Lung (tissue), 12 donors: ENCODE measurements around the gene DOCK1. TPM values are rescaled to one million over a fixed set of nuclear protein-coding genes. Genes with fewer than 3 reads are reported as not detected.

Experiments used
- ATAC-seq: fragments of 200-7000 bp; cut with Tn5 transposase; one replicate; pipeline ENCODE4 v1.9.1; 2020; ENCODE audit warnings: moderate number of reproducible peaks; ENCODE audit not compliant: insufficient read depth, low FRiP score
- DNase-seq, 3 donors: peaks; one replicate each; pipeline ENCODE4 v3.0.0-alpha.2; 2013 to 2017
- H3K27ac ChIP-seq, 2 donors: one replicate each; pipeline ENCODE4 v1.5.1; 2013; ENCODE audit warnings: mild to moderate bottlenecking in 2 of 2, moderate library complexity in 2 of 2, control low read depth in 1 of 2, inconsistent platforms in 1 of 2, low read depth in 1 of 2, low read length in 1 of 2
- H3K27me3 ChIP-seq, 3 donors: one replicate each; pipeline ENCODE4 v1.5.1; 2013; ENCODE audit warnings: low read length in 2 of 3; ENCODE audit not compliant: control insufficient read depth in 3 of 3, insufficient read depth in 3 of 3
- H3K36me3 ChIP-seq, 4 donors: one replicate each; pipeline ENCODE4 v1.5.1; 2013; ENCODE audit warnings: low read length in 4 of 4, mild to moderate bottlenecking in 1 of 4, moderate library complexity in 1 of 4; ENCODE audit not compliant: control insufficient read depth in 4 of 4, insufficient read depth in 4 of 4
- H3K4me1 ChIP-seq, 5 donors: one replicate each; pipeline ENCODE4 v1.5.1; 2013; ENCODE audit warnings: low read length in 5 of 5, mild to moderate bottlenecking in 2 of 5, moderate library complexity in 1 of 5; ENCODE audit not compliant: control insufficient read depth in 5 of 5, insufficient read depth in 5 of 5
- H3K4me3 ChIP-seq: one replicate; pipeline ENCODE4 v1.5.1; 2013; ENCODE audit warnings: mild to moderate bottlenecking, control low read depth, moderate library complexity
- H3K9ac ChIP-seq, 2 donors: one replicate each; pipeline ENCODE4 v1.5.1; 2013; ENCODE audit warnings: low read length in 2 of 2, control low read depth in 1 of 2; ENCODE audit not compliant: insufficient read depth in 1 of 2
- H3K9me3 ChIP-seq, 4 donors: one replicate each; pipeline ENCODE4 v1.5.1; 2013; ENCODE audit warnings: low read length in 3 of 4, mild to moderate bottlenecking in 1 of 4, moderate library complexity in 1 of 4; ENCODE audit not compliant: control insufficient read depth in 4 of 4, insufficient read depth in 3 of 4
- CTCF ChIP-seq: IDR thresholded peaks from 2 replicates; pipeline ENCODE4 v1.5.1; 2012; ENCODE audit warnings: mild to moderate bottlenecking; ENCODE audit errors: control extremely low read depth, extremely low read depth
- WGBS, 2 donors: extraction: QIAGEN DNeasy Blood & Tissue Kit; methylation state at CpG; one replicate each; pipeline ENCODE4 v1.1.7; 2013; 5-methylcytosine and 5-hydroxymethylcytosine counted together
- polyA plus RNA-seq, 2 donors: library from polyadenylated mRNA; stranded (reverse); fragments of 200-250 nt; gene quantifications; one replicate each; pipeline ENCODE4 v1.2.1, GENCODE V29; 2013
- total RNA-seq, 2 donors: library from RNA; depleted of rRNA in 1 of 2; stranded (reverse); fragments of >200 nt in 1 of 2; gene quantifications; one replicate each; pipeline ENCODE4 v1.2.1, GENCODE V29; 2014 to 2021
- donor health status: control.
- donor health status: control.
- donor health status: Bipolar disorder and iron deficiency.
- donor health status: healthy.
- donor health status: DM: yes; HTN: yes; CAD: no.

The DOCK1 gene
- total and polyA plus RNA-seq, 4 donors = 11.2 to 102 (median 30.5) TPM

- no peak for DNase-seq
These were observed 129.6 kb downstream of the DOCK1 start for GRCh38 chr10:127034790-127035189.

GRCh38 chr10:127035827-127036226 lies 130.6 kb downstream of the DOCK1 start:
- H3K9ac ChIP-seq = no peak overlapping the region
- no peak overlapping the region for H3K4me3 ChIP-seq
- H3K36me3 ChIP-seq = peaks cover 13 to 45% (median 39%) of the 10 kb centered on the region in 4 donors
- ATAC-seq = no peak
- no peak for DNase-seq
- 94 to 97% methylated on average over 4 of the region's 4 CpGs for WGBS, 2 donors
- H3K9me3 ChIP-seq = no peaks in the 10 kb centered on the region
- H3K27ac ChIP-seq = no peak overlapping the region
- H3K4me1 ChIP-seq = no peaks in the 10 kb centered on the region
- no peak for TF ChIP-seq CTCF
- no peaks in the 10 kb centered on the region for H3K27me3 ChIP-seq

More at GRCh38 chr10:127034790-127035189, 129.6 kb downstream of the DOCK1 start:
- 90 to 96% methylated on average over 5 of the region's 5 CpGs for WGBS, 2 donors
- Histone ChIP-seq H3K36me3 (peaks cover 13 to 52% (median 37%) of the 10 kb centered on the region in 4 donors), H3K27ac (no peak overlapping the region), H3K4me3 (no peak overlapping the region), H3K4me1 (no peaks in the 10 kb centered on the region), H3K9me3 (no peaks in the 10 kb centered on the region), H3K27me3 (no peaks in the 10 kb centered on the region), H3K9ac (no peak overlapping the region)
- no peak for ATAC-seq
- TF ChIP-seq CTCF = no peak

GRCh38 chr10:127036987-127037386 lies 131.8 kb downstream of the DOCK1 start:
- TF ChIP-seq CTCF = no peak
- Histone ChIP-seq H3K4me3 (no peak overlapping the region), H3K27ac (no peak overlapping the region), H3K27me3 (no peaks in the 10 kb centered on the region), H3K9ac (no peak overlapping the region), H3K9me3 (no peaks in the 10 kb centered on the region), H3K36me3 (peaks cover 13 to 45% (median 40%) of the 10 kb centered on the region in 4 donors), H3K4me1 (no peaks in the 10 kb centered on the region)
- DNase-seq = no peak
- 95 to 98% methylated on average over 4 of the region's 4 CpGs for WGBS, 2 donors
- ATAC-seq = no peak

GRCh38 chr10:127039435-127039834 lies 134.2 kb downstream of the DOCK1 start:
- Histone ChIP-seq H3K4me1 (peaks cover 0 to 4% (median 0%) of the 10 kb centered on the region in 5 donors), H3K9ac (no peak overlapping the region), H3K4me3 (no peak overlapping the region), H3K36me3 (peaks cover 6 to 51% (median 34%) of the 10 kb centered on the region in 4 donors), H3K27me3 (no peaks in the 10 kb centered on the region), H3K9me3 (no peaks in the 10 kb centered on the region), H3K27ac (no peak overlapping the region)
- WGBS, 2 donors = 96 to 98% methylated on average over 8 of the region's 8 CpGs
- no peak for DNase-seq
- ATAC-seq = no peak
- no peak for TF ChIP-seq CTCF
